Right kidney (tissue), 1 donor: ENCODE measurements around the gene B3GAT3.
"Not testable (repeated sequence)": the region's sequence is repeated elsewhere in the genome, so short reads cannot be mapped to it uniquely, and the experiment has no call there.

Source experiments
- DNase-seq: peaks from one replicate; pipeline ENCODE4 v3.0.0-alpha.2; 2016

B3GAT3 gene

GRCh38 chr11:62604460-62605120 is 17.2 kb downstream of the B3GAT3 start:
- DNase-seq: peak; percentile 49

GRCh38 chr11:62603776-62604299 is 17.9 kb downstream of the B3GAT3 start:
- no peak for DNase-seq

GRCh38 chr11:62603072-62603408 is 18.7 kb downstream of the B3GAT3 start:
- DNase-seq: no peak

GRCh38 chr11:62602141-62603071 is 19.4 kb downstream of the B3GAT3 start:
- DNase-seq: peak; percentile 83

- peak; percentile 97 for DNase-seq
These were observed 20.2 kb downstream of the B3GAT3 start, which contains the start of gene MTA2 for GRCh38 chr11:62601372-62602140. Gene MTA2 (minus strand): TSS chr11:62601865. CDS start chr11:62601450, 415 bp downstream.

- no peak for DNase-seq
These were observed 20.7 kb downstream of the B3GAT3 start for GRCh38 chr11:62601122-62601371.

- DNase-seq: no peak
These were observed 21.2 kb downstream of the B3GAT3 start for GRCh38 chr11:62600367-62601121.

GRCh38 chr11:62599901-62600300 is 21.9 kb downstream of the B3GAT3 start:
- DNase-seq: no peak

- DNase-seq: peak; percentile 62
These were observed 22.6 kb downstream of the B3GAT3 start for GRCh38 chr11:62599069-62599696.

- no peak for DNase-seq
These were observed 26.7 kb downstream of the B3GAT3 start for GRCh38 chr11:62595124-62595523.

- peak; percentile 29 for DNase-seq
These were observed 28.2 kb downstream of the B3GAT3 start for GRCh38 chr11:62593434-62594044.

GRCh38 chr11:62592989-62593421 is 28.8 kb downstream of the B3GAT3 start:
- DNase-seq: no peak

- no peak for DNase-seq
These were observed 29.5 kb downstream of the B3GAT3 start for GRCh38 chr11:62592146-62592815.

- DNase-seq: peak; percentile 86
These were observed 30.2 kb downstream of the B3GAT3 start, which contains the start of gene TUT1 for GRCh38 chr11:62591448-62592145. Gene TUT1 (minus strand): TSS chr11:62591523. CDS start chr11:62591485, 38 bp downstream.

GRCh38 chr11:62588966-62589637 is 32.7 kb downstream of the B3GAT3 start:
- no peak for DNase-seq

GRCh38 chr11:62585356-62585755 is 36.4 kb downstream of the B3GAT3 start:
- not testable (repeated sequence) for DNase-seq

- not testable (repeated sequence) for DNase-seq
These were observed 40.1 kb downstream of the B3GAT3 start for GRCh38 chr11:62581735-62582134.

GRCh38 chr11:62580959-62581715 is 40.6 kb downstream of the B3GAT3 start:
- no peak for DNase-seq
